ENCODE data around the gene ANKRD13B.

DNA sequence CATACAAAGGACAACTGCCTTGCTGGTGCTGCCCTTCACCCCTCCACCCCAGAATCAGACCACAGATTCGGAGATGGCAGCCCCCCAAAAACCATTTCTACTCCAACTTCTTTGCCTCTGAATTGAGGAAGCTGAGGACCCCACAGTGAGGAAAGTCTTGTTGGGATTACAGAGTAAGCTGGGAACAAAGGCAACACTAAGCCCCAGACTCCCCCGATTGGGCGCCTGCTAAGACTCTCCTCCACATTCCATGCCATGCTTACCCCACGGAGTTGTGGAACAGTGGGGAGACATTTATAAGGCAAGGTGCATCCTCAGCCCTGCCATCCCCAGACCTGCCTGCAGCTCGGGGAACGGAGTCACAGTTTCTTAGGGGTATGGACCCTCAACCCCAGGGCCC is 5.3 kb upstream of the ANKRD13B start:
- TF ChIP-seq, protein P1, sequence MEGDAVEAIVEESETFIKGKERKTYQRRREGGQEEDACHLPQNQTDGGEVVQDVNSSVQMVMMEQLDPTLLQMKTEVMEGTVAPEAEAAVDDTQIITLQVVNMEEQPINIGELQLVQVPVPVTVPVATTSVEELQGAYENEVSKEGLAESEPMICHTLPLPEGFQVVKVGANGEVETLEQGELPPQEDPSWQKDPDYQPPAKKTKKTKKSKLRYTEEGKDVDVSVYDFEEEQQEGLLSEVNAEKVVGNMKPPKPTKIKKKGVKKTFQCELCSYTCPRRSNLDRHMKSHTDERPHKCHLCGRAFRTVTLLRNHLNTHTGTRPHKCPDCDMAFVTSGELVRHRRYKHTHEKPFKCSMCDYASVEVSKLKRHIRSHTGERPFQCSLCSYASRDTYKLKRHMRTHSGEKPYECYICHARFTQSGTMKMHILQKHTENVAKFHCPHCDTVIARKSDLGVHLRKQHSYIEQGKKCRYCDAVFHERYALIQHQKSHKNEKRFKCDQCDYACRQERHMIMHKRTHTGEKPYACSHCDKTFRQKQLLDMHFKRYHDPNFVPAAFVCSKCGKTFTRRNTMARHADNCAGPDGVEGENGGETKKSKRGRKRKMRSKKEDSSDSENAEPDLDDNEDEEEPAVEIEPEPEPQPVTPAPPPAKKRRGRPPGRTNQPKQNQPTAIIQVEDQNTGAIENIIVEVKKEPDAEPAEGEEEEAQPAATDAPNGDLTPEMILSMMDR (IDR thresholded peaks at IDR 0.05) = no peak
- TF ChIP-seq, protein P2, sequence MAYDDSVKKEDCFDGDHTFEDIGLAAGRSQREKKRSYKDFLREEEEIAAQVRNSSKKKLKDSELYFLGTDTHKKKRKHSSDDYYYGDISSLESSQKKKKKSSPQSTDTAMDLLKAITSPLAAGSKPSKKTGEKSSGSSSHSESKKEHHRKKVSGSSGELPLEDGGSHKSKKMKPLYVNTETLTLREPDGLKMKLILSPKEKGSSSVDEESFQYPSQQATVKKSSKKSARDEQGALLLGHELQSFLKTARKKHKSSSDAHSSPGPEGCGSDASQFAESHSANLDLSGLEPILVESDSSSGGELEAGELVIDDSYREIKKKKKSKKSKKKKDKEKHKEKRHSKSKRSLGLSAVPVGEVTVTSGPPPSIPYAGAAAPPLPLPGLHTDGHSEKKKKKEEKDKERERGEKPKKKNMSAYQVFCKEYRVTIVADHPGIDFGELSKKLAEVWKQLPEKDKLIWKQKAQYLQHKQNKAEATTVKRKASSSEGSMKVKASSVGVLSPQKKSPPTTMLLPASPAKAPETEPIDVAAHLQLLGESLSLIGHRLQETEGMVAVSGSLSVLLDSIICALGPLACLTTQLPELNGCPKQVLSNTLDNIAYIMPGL (CRISPR knock-in tag; IDR thresholded peaks at IDR 0.05) = no peak
- TF ChIP-seq GABPB1 (CRISPR knock-in tag; IDR thresholded peaks at IDR 0.05) (no peak), ESRRA (CRISPR knock-in tag; IDR thresholded peaks at IDR 0.05; ENCODE audit: borderline replicate concordance) (no peak), NR3C1 (CRISPR knock-in tag; conservative IDR thresholded peaks at IDR 0.05; ENCODE audit: low read depth) (no peak), FOXJ3 (CRISPR knock-in tag; IDR thresholded peaks at IDR 0.05; ENCODE audit: borderline replicate concordance) (no peak)
- TF ChIP-seq, protein P3, sequence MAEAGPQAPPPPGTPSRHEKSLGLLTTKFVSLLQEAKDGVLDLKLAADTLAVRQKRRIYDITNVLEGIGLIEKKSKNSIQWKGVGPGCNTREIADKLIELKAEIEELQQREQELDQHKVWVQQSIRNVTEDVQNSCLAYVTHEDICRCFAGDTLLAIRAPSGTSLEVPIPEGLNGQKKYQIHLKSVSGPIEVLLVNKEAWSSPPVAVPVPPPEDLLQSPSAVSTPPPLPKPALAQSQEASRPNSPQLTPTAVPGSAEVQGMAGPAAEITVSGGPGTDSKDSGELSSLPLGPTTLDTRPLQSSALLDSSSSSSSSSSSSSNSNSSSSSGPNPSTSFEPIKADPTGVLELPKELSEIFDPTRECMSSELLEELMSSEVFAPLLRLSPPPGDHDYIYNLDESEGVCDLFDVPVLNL (CRISPR knock-in tag; IDR thresholded peaks at IDR 0.05; ENCODE audit: borderline replicate concordance, low read depth) = no peak
- TF ChIP-seq, protein P4, sequence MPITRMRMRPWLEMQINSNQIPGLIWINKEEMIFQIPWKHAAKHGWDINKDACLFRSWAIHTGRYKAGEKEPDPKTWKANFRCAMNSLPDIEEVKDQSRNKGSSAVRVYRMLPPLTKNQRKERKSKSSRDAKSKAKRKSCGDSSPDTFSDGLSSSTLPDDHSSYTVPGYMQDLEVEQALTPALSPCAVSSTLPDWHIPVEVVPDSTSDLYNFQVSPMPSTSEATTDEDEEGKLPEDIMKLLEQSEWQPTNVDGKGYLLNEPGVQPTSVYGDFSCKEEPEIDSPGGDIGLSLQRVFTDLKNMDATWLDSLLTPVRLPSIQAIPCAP (CRISPR knock-in tag; IDR thresholded peaks at IDR 0.05) = no peak
- TF ChIP-seq, protein P5, sequence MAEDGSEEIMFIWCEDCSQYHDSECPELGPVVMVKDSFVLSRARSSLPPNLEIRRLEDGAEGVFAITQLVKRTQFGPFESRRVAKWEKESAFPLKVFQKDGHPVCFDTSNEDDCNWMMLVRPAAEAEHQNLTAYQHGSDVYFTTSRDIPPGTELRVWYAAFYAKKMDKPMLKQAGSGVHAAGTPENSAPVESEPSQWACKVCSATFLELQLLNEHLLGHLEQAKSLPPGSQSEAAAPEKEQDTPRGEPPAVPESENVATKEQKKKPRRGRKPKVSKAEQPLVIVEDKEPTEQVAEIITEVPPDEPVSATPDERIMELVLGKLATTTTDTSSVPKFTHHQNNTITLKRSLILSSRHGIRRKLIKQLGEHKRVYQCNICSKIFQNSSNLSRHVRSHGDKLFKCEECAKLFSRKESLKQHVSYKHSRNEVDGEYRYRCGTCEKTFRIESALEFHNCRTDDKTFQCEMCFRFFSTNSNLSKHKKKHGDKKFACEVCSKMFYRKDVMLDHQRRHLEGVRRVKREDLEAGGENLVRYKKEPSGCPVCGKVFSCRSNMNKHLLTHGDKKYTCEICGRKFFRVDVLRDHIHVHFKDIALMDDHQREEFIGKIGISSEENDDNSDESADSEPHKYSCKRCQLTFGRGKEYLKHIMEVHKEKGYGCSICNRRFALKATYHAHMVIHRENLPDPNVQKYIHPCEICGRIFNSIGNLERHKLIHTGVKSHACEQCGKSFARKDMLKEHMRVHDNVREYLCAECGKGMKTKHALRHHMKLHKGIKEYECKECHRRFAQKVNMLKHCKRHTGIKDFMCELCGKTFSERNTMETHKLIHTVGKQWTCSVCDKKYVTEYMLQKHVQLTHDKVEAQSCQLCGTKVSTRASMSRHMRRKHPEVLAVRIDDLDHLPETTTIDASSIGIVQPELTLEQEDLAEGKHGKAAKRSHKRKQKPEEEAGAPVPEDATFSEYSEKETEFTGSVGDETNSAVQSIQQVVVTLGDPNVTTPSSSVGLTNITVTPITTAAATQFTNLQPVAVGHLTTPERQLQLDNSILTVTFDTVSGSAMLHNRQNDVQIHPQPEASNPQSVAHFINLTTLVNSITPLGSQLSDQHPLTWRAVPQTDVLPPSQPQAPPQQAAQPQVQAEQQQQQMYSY (CRISPR knock-in tag; IDR thresholded peaks at IDR 0.05) = no peak

Measured in WTC11 (cell line).